Endodermal cell (in vitro differentiated cells): Measurements from ENCODE around the gene BMAL2. TPM values are rescaled to one million over a fixed set of nuclear protein-coding genes. Genes with fewer than 3 reads are reported as not detected.

Source experiments
- DNase-seq: peaks from one replicate; pipeline ENCODE4 v3.0.0-alpha.2; 2017
- H3K27ac ChIP-seq: 2 replicates; pipeline ENCODE4 v1.5.1; 2013; ENCODE audit warnings: mild to moderate bottlenecking, low read depth, low read length, moderate library complexity
- H3K27me3 ChIP-seq: 2 replicates; pipeline ENCODE4 v1.6.1; 2013; ENCODE audit warnings: mild to moderate bottlenecking, low read length, moderate library complexity; ENCODE audit not compliant: insufficient read depth, control insufficient read depth, poor library complexity, severe bottlenecking
- H3K36me3 ChIP-seq: 2 replicates; pipeline ENCODE4 v1.7.0; 2013; ENCODE audit warnings: mild to moderate bottlenecking, low read length, moderate library complexity; ENCODE audit not compliant: control insufficient read depth, insufficient read depth
- H3K4me1 ChIP-seq: one replicate; pipeline ENCODE4 v1.7.0; 2013; ENCODE audit warnings: low read length; ENCODE audit not compliant: control insufficient read depth, insufficient read depth
- H3K4me3 ChIP-seq: 2 replicates; pipeline ENCODE4 v1.5.1; 2013; ENCODE audit warnings: mild to moderate bottlenecking, low read length, moderate library complexity
- H3K9ac ChIP-seq: 2 replicates; pipeline ENCODE4 v1.6.1; 2013; ENCODE audit warnings: mild to moderate bottlenecking, low read length, moderate library complexity; ENCODE audit not compliant: poor library complexity, severe bottlenecking; ENCODE audit errors: extremely low read depth
- H3K9me3 ChIP-seq: 2 replicates; pipeline ENCODE4 v1.6.1; 2013; ENCODE audit warnings: mild to moderate bottlenecking, low read length, moderate library complexity; ENCODE audit not compliant: control insufficient read depth
- H3K27ac Mint-ChIP-seq: 2 replicates; pipeline ENCODE4 v1.8.0; 2020; ENCODE audit warnings: mixed read lengths
- H3K27me3 Mint-ChIP-seq: 2 replicates; pipeline ENCODE4 v1.8.0; 2021; ENCODE audit warnings: mild to moderate bottlenecking, mixed read lengths; ENCODE audit not compliant: insufficient read depth
- H3K36me3 Mint-ChIP-seq: 2 replicates; pipeline ENCODE4 v1.8.0; 2020; ENCODE audit warnings: low read depth, mixed read lengths
- H3K4me1 Mint-ChIP-seq: 2 replicates; pipeline ENCODE4 v1.8.0; 2020; ENCODE audit warnings: mixed read lengths
- H3K4me3 Mint-ChIP-seq: 2 replicates; pipeline ENCODE4 v1.8.0; 2020; ENCODE audit warnings: mild to moderate bottlenecking, moderate library complexity, mixed read lengths
- H3K9me3 Mint-ChIP-seq: 2 replicates; pipeline ENCODE4 v1.8.0; 2020; ENCODE audit warnings: mild to moderate bottlenecking, mixed read lengths
- CTCF ChIP-seq: fragments of 200-600 bp; sonication (generic); conservative IDR thresholded peaks from 2 replicates; pipeline ENCODE4 v1.5.0; 2021; ENCODE audit warnings: antibody characterized with exemption, mild to moderate bottlenecking
- WGBS, 2 experiments: methylation state at CpG; one replicate each; pipeline versions ENCODE4 v1.1.5 to v1.1.7; 2013; ENCODE audit warnings: missing lambda C conversion rate in 2 of 2, mixed read lengths in 1 of 2; ENCODE audit not compliant: insufficient coverage in 1 of 2, insufficient read length in 1 of 2; 5-methylcytosine and 5-hydroxymethylcytosine counted together
- total RNA-seq, 2 donors: library from RNA; stranded (reverse); fragmentation: NEBNext Ultra II Directional in 1 of 2; extraction: Animal tissue kit (Norgen Biotek cat#: 25700) in 1 of 2; gene quantifications; 2 replicates in 1 of 2; 3 replicates in 1 of 2; pipeline ENCODE4 v1.2.1, GENCODE V29; 2021

Gene BMAL2
- total RNA-seq, 2 donors from 2014 or later: 20.3 to 31.0 TPM

GRCh38 chr12:27336282-27336653 lies 3.6 kb downstream of the BMAL2 start:
- Mint-ChIP-seq H3K27me3 (peaks cover 34% of the 10 kb centered on the region), H3K9me3 (no peaks in the 10 kb centered on the region), H3K36me3 (peaks cover 4% of the 10 kb centered on the region), H3K27ac (no peak overlapping the region), H3K4me3 (no peak overlapping the region), H3K4me1 (peaks cover 43% of the 10 kb centered on the region)
- Histone ChIP-seq H3K4me1 (peaks cover 9% of the 10 kb centered on the region), H3K27me3 (peaks cover 11% of the 10 kb centered on the region), H3K4me3 (no peak overlapping the region), H3K27ac (no peak overlapping the region), H3K9ac (no peak overlapping the region), H3K36me3 (no peaks in the 10 kb centered on the region), H3K9me3 (no peaks in the 10 kb centered on the region)
- WGBS, 2 experiments: 90 to 100% methylated on average over 1 of the region's 2 CpGs
- no peak for TF ChIP-seq CTCF
- DNase-seq: no peak

- no peak for TF ChIP-seq CTCF
- no peaks in the 10 kb centered on the region for H3K9me3 ChIP-seq
- H3K36me3 ChIP-seq: no peaks in the 10 kb centered on the region
- H3K4me1 Mint-ChIP-seq: peaks cover 40% of the 10 kb centered on the region
- H3K9ac ChIP-seq: no peak overlapping the region
- H3K9me3 Mint-ChIP-seq: no peaks in the 10 kb centered on the region
- H3K27ac ChIP-seq: no peak overlapping the region
- DNase-seq: no peak
- 93% methylated on average over 1 of the region's 1 CpG; no CpG with 5 or more reads in 1 of the 2 experiments for WGBS, 2 experiments
- H3K27me3 Mint-ChIP-seq: peaks cover 23% of the 10 kb centered on the region
- peak overlapping the region; percentile 8 for H3K4me3 ChIP-seq
- peaks cover 4% of the 10 kb centered on the region for H3K36me3 Mint-ChIP-seq
- H3K4me3 Mint-ChIP-seq: no peak overlapping the region
- peaks cover 9% of the 10 kb centered on the region for H3K4me1 ChIP-seq
- peaks cover under 1% of the 10 kb centered on the region for H3K27me3 ChIP-seq
- no peak overlapping the region for H3K27ac Mint-ChIP-seq
Measured at GRCh38 chr12:27337376-27337775, 4.7 kb downstream of the BMAL2 start.

DNA sequence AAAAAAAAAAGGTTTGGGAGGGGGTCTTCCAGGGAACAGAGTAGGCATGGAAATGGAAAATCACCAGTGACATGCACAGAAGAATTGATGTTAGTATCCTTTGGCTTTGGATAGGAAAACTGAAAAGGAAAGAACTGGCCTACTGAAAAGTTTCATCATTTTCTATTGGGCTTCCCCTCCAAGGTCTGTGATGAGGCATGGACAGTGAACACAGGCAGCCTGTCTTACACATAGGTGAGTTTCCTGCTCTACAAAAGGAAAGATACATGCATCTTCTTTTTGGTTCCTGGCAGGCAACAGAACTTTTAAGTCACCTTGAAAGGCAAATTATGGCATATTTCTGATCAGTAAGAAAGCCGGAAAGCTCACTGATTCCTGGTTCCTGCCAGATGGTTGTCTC lies 5.8 kb downstream of the BMAL2 start:
- H3K4me1 ChIP-seq: peaks cover 9% of the 10 kb centered on the region
- Mint-ChIP-seq H3K4me1 (peaks cover 47% of the 10 kb centered on the region), H3K27me3 (peaks cover 27% of the 10 kb centered on the region), H3K9me3 (no peaks in the 10 kb centered on the region), H3K27ac (no peak overlapping the region), H3K4me3 (no peak overlapping the region), H3K36me3 (peaks cover 4% of the 10 kb centered on the region)
- H3K9ac ChIP-seq: no peak overlapping the region
- no peaks in the 10 kb centered on the region for H3K36me3 ChIP-seq
- H3K9me3 ChIP-seq: no peaks in the 10 kb centered on the region
- no peak overlapping the region for H3K4me3 ChIP-seq
- no peak for TF ChIP-seq CTCF
- no peak for DNase-seq
- no peaks in the 10 kb centered on the region for H3K27me3 ChIP-seq
- WGBS, 2 experiments: 98 to 100% methylated on average over 1 of the region's 1 CpG
- no peak overlapping the region for H3K27ac ChIP-seq
